Measurements from ENCODE around the gene ADGRD1. TPM values are rescaled to one million over a fixed set of nuclear protein-coding genes. Genes with fewer than 3 reads are reported as not detected.
"Not testable (repeated sequence)": the region's sequence is repeated elsewhere in the genome, so short reads cannot be mapped to it uniquely, and the experiment has no call there.

ADGRD1 gene
- polyA plus RNA-seq, 10 donors: 7.9 to 15.7 (median 12.0) TPM

DNA sequence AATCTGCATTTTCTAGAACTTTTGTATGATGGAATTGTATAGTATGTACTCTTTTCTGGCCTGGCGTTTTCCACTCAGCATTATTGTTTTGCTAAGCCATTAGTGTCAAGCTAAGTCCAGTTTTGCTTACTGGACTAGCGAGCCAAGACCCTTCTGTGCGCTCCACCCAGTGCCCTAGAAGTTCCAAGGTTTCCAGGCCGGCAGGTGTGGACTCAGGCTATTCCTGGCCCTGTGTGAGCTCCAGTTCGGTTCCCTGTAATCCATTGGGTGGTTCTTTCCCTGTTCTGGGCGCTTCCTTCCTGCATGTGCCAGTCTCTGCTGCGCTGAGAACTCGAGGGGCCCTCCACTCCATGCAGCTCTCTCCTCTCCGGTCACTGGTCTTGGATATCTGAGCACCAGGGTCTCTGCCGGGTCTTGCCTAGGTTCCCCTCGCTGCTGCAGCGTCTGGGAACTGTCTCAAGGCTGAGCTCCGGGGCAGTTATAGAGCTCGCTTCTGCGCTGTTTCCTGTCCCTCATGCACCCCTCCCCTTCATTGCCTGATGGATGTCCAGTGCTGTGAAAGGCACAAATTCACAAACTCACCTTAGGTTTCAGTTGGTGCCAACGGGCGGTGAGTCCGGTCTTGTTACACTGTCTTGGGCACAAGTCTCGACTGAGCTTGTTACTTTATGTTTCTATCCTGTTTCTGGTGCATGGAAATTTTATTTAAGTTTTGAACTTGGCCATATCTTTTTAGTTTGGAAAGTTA is 100.8 kb downstream of the ADGRD1 start:
- DNase-seq: no peak

DNA sequence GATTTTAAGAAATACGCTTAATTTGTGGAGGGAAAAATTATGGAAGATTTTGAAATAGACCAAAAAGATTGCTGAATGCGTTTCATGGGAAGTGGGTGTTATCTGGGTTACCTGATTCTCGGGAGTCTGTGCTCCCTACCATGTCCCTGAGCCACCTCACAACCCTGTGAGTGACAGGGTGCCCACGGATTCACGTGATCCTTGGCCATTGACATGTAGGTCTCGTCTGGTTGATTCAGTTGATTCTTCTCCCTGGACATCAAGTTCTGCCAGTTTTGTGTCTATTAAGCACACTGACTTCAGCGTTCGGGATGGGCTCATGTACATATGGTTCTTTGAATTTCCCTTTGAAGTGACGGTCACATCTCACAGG is 101.4 kb downstream of the ADGRD1 start:
- no peak for DNase-seq

DNA sequence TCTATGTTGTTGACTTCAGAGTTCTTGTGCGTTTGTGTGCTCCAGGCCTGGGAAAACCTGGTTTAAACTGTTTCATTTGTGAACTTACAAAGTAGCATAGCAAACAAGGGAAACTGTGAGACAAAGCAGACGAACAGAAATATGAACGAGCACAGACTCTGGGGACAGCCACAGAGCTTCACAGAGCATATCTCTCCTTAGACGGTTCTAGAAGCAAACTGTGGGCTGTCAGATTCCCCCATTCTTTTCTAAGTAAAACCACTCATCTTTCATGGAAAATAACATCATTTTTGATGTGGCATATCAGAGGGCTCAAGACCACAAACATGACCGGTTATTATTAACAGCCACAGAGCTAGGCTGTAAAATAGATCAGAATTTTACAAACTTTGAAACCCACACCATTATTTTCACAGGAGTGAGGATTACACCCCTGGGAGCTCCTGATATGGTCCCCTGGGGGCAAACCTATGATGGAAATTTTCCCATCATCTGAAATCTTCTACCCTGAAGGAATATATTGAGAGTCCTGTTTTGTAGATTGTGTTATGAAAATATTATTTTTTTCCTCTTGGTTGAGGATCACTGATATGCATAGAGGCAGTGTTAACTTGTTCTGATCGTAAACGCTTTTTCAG is 102.0 kb downstream of the ADGRD1 start:
- DNase-seq: no peak

DNA sequence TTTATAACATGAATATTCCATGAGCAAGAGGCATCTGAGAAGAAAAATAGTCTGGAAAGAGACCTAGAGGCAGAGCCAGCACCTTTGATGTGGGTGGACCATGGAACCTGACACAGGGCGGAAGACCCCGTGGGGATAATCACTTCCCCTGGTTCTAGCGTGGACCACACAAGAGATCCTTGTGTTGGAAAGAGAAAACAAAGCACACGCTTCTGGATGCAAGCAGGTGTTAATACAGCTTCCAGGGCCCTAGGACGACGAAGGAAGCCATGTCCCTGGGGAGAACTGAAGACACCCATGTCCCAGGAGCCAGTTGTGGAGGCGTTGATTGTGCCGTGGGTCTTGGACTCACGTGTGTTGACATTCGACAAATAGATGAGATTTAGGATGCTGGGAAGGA is 102.9 kb downstream of the ADGRD1 start:
- DNase-seq: no peak

DNA sequence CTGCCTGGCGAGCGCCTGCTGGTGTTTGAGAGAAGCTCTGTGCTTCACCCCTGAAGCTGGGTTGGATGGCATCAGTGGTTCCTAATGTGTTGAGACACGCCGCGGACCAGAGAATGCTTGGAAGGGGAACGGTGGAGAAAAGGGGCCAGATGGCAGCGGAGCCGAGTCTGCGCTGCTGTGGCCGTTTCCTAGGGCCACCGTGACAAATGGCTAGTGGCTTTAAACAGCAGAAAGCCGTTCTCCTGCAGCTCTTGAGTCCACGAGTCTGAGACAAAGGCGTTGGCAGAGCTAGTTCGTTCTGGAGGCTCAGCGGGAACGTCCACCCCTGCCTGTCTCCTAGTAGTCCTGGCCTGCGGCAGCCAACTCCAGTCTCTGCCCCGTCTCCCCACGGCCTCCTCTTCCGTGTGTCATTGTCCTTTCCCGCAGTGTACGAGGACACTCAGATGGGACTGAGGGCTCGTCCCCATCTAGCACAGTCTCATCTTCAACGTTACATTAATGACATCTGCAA is 103.6 kb downstream of the ADGRD1 start:
- no peak for DNase-seq

DNA sequence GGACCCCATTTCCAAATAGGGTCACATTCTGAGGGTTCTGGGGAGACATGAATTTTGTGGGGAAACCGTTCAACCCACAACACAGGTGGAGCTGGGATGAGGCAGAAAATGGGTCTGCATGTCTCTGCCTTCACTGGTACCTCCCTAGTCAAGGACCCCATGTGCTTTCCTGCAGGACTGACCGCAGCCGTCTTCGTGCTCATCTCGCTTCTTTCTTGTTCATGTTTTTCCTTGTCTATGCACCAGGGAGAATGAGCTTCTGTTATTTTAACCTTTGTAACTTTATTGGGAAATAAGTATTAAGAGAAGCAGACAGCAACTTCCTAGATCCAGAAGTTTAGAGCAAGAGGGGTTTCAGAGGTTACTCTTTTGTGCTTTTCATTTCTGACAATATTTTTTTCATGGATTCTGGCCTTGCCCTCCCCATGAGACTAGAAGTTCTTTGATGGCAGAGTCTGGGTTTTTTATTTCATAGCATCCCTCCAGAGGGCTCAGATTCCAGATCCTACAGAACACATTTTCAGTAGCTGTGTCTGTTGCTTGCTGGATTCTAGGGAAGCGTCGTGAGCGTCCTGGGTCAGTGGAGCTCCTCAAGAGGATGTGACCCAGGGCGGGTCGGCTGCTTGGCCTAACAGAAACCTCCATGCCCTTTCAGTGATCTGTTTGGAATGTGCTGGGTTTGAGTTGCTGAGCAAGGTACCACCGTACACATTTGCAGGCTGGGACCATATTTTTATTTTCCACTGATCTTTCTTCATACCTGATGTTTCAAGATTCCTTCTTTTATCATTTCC is 104.2 kb downstream of the ADGRD1 start:
- no peak for DNase-seq

DNA sequence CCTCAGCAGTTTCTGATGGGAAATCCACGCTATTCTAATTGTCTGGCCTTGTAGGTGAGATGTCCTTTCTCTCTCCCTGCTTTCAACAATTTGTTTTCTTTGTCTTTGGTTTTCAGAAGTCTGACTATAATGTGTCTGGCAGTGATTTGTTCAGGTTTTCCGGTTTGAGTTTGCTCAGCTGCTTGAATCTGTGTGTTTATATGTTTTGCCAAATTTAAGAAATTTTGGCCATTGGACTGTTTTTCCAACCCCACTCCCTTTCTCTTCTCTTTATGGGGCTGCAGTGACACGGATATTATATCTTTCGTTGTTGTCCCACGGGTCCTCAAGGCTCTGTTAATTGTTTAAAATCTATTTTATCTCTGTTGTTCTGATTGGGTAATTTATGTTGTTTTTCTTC is 105.0 kb downstream of the ADGRD1 start:
- peak in 1 of 3 donors; percentile 57 for DNase-seq

DNA sequence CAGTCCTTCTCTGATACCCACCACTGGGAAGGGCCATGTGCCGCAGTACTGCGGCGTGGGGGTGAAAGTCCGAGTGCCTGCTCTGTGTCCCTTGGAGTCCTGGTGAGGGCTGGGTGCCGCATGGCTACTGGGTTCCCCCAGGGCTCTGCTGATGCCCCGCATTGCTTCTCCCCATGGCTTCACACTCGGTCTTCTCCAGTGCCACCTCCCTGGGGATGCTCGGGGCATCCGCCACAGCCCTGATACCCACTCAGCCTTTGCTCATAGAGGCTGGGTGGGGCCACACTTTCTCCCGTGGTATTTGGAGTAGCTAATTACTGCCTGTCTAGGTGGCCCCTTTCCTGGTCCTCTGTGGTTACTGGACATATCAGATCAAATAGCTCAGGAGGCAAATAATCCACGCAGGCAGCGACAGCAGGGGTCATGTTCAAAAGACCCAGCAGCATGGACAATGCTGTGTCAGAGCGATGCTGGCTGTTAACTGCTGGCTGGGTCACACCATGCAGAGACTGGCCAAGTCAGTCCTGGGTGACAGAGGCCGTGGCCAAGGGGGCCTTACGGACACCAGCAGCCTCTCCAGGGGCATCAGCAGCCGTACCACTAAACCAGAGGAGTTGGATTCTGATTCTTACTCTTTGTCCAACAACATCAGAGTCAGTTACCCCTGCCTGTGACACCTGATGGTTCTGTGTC is 106.5 kb downstream of the ADGRD1 start:
- no peak for DNase-seq

DNA sequence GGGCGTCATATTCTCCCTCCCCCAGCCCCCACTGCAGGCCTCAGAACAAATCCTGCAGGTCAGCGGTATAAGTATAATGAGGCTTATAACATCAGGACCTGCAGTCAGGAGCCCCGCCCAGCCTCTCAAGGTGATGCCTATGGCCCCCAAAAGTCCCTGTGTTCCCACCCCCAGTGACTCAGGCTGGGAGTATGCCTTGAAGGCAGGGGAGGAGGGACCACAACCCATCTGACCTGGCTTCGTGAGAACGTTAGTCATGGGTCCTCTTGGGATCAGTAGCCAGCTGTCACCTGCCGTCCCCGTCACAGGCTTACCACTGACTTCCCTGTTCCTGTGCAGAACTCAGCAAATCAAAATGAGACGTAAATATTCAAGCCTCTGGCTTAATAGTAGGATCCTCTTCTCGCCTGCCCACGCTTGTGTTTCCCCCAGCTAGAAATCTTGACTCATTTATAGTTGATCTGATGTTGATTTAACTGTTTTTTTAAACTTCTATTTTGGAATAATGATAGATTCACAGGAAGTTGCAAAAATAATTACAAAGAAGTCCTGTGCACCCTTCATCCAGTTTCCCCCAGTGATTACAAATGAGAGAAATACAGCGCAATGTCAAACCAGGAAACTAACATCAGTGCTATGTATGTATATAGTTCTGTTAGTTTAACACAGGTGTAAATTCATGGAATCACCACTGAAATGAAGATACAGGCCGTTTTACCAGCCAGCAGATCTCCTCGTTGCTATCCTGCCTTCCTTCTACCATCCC is 107.5 kb downstream of the ADGRD1 start:
- no peak for DNase-seq

DNA sequence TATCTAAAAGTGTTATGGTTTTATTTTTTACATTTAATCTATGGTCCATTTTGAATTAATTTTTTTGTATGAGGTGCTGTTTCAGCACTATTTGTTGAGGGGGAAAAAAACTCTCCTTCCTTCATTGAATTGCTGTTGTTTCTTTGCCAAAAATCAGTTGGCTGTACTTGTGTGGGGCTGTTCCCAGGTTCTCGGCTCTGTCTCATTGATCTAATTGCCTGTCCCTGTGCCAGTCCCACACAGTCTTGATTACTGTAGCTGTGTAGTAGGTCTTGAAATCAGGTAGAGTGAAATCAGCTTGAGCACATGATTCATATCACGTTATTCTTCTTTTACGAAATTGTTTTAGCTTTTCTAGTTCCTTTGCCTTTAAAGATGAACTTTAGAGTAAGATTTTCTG is 109.7 kb downstream of the ADGRD1 start:
- DNase-seq: no peak

DNA sequence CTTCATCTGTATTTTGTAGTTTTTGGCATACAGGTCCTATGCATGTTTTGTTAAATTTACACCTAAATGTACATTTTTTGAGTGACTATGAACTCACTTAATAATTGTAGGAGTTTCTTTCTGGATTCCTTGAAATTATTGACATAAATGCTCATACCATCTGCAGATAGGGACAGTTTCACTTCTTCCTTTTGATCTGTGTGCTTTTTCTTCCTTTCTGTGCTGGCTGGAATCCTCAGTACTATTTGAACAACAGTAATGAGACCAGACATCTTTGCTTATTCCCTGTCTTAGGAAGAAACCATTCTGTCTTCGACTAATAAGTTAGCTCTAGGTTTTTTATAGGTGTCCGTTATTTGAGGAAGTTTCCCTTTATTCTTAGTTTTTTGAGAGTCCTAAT is 110.3 kb downstream of the ADGRD1 start:
- no peak for DNase-seq

DNA sequence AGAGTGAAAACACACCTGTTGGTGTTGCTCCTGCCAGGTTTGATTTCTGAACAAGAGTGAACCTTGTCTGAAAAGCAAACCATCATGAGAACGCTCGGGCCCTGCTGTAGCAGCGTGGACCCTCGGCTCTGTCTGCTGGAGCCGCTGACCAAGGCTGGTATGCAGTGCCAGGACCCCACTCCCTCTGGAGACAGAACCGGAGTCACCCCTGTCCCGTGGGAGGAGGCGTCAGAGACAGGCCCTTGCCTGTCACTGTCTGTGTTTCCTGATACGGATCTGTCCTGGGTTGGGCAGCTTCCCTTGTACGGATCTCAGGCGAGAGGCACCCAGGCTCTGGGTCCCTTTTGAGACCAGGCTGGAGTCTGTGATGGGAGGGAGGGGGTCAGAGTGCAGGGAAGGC is 111.6 kb downstream of the ADGRD1 start:
- no peak for DNase-seq

DNA sequence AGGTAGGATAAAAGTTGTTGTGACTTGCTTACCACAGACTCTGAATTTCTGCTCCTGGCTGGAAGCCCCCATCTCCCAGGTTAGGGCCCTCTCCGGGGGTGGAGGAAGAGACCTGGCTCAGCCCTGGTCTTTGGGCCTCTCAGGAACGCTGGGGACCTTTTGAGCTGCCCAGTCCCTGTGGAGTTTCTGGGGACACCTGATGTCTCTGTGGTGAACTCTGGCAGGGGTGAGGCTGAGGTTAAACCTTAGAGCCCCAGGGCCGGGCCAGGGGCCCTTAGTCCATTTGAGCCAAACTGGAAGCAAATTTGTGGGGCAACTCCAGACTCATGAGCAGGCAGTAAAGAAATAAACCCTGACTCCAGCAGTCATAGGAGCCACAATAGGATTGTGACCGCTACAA is 112.1 kb downstream of the ADGRD1 start:
- no peak for DNase-seq

DNA sequence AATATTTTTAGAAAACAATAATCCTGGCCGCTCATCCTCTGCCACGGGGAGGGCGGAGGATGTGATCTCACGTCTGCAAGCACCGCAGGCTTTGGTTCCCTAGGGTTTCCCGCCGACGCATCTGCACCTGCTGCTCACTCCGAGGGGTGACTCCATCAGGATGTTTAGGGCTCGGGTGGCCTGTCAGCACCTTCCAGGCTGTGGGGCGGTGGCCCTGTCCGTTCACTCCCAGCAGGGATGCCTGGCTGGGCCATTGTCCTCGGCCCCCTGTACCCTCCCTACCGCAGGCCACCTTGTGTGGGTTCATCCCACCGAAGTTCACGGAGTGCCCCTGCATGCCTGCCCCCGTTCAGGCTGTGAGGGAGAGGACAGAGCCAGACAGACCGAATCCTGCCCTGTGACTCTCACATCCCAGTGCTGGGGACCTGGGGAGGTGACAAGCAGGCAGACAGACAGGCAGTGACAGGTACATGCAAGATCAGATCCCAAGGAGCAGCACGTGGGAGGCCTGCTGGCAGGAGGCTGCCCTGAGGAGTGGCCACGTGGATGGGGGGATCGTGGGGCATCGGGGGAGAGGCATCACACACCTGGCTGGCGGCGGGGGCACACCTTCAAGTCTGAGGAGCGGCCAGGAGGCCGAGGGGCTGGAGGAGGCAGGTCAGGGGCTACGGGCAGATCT is 112.6 kb downstream of the ADGRD1 start:
- DNase-seq: peak in 1 of 3 donors; percentile 43

DNA sequence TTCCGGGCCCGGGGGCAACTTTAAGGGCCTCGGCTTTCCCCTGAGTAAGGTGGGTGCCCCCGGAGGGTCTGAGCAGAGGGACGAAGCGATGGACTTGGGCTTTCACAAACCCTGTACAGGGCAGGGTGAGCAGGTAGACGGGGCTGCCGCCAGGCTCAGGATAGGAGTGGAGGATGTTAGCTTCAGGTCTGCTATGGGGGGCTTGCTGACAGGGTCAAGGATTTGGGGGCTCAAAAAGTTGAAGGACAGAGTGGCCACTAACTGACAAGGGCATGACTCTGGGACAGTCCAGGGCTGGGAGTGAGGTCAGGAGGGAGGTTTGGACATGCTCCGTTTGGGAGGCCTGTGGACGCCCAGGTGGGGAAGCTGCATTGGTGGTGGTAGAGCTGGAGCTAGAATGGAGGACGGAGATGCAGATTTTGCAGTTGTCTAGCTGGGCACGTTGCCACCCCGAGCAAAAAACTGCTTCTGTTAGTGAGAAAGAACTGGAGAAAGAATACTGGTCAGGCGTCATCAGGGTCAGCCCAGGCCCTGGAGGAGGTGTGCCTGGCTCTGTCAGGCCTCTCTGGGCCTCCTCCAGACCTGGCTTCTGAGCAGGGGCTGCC is 113.3 kb downstream of the ADGRD1 start:
- no peak for DNase-seq

DNA sequence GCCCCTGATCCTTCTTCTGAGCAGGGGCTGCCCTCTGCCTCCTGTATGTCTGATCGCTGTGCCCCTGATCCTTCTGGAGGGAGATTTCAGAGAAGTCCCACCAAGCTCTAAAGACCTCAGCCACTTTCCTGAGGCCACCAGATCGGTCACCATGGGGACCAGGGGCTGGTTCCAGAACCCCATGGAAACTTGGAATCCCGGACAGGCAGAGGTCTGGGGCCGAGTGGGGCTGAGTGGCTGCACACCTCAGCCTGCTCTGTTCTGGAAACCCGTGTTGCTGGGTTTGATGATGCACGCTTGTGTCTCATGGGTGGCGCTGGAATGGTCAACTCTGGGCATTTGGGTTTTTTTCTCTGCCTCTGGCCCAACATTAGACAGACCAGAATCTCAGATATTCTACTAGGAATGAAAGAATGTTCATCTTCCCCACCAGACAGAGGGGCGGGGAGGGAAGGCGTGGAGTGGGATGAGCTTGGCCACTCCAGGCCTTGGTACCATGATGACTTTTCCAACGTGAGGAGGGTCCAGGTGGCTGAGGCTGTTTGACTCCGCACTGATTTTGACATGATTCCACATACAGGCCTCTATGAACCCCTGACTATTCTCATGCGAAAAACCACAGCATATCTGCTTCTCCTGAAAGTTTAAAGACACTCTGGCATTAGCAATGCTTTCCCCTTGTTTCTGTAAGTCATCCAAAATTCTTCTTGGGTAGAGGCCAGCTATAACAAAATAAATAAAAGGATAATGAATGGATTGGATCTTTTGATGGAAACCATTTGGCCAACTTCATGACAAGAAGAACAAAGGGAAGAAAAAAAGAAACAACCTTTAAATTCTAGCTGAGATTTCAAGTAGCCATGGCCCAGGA is 114.5 kb downstream of the ADGRD1 start:
- peak in 1 of 3 donors; percentile 52 for DNase-seq

DNA sequence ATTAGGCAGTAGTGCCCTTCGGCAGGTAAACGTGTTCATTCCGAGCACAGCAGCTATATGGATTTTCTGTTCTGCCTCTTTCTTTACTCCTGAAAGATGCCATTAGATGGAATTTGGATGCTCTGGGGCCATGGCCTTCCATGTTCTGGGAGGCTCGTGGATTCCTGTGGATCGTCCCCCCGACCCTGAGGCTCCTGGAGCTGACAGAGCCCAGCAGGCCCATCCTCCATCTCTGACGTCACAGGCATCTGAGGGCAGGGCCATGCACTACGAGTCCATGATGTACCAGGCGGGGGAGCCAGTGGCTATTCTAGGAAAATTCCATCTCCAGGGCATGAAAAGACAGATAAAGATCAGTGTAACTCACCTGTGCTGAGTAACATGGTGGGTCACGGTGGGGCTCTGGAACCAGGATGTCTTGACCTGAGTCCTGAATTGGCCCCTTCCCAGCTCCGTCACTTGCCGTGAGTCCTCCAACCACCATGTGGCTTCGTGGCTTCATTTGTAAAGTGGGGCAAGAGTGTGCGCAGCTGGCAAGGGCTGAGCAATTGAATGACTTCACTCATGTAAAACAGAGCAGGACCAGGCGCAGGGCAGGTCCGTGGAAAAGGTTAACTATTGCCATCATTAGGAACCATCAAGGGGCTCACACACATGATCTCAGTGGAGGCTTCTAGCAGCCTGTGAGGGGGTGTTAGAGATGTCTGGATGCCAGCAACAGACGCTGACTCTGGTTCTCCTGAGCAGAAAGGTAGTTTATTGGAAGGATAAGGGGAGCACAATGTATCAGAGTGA is 115.4 kb downstream of the ADGRD1 start:
- DNase-seq: not testable (repeated sequence)

DNA sequence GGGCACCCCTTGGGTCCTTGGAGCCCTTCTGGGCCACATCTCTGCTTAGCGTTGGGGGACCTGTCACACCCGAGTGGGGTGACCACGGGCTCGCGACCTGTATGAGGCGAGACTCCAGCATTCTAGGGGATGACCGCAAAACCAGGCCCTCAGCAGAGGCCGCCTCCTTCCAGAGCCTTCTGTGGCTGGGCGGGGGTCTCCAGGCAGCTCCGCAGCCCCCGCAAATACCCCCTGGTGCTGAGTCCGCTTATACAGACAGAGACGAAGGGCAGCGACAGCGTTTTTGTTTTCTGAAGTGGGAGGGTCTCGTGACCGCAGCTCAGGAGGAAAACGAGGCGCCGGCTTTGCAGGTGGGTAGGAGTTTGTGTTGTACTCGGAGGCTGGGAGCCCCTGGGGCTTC is 116.4 kb downstream of the ADGRD1 start:
- DNase-seq: not testable (repeated sequence)

Data from muscle of back (tissue), 11 donors.